SK-N-SH treated with all-trans-retinoic acid at 6 μM for 48 hours (cell line): ENCODE measurements around the gene ING1.

Source experiments
- ATAC-seq: fragments of 200-7000 bp; cut with Tn5 transposase; 3 replicates; pipeline ENCODE4 v1.9.1; 2020; ENCODE audit warnings: mild to moderate bottlenecking, moderate library complexity
- ARNTL ChIP-seq: fragments of 450-650 bp; formaldehyde crosslinking; IDR thresholded peaks from 2 replicates; pipeline ENCODE4 v1.5.0; 2020; ENCODE audit warnings: low read depth, mild to moderate bottlenecking, moderate library complexity, borderline replicate concordance
- BACH2 ChIP-seq: fragments of 250-450 bp; sonication (Bioruptor Pico); IDR thresholded peaks from 2 replicates; pipeline ENCODE4 v1.9.0; 2021; ENCODE audit warnings: mild to moderate bottlenecking, borderline replicate concordance
- CREB5 ChIP-seq: fragments of 250-450 bp; sonication (Bioruptor Pico); IDR thresholded peaks from 2 replicates; pipeline ENCODE4 v1.5.1; 2020; ENCODE audit warnings: low read depth, mild to moderate bottlenecking, moderate library complexity
- ESRRG ChIP-seq: fragments of 250-450 bp; sonication (Bioruptor Pico); IDR thresholded peaks from 2 replicates; pipeline ENCODE4 v1.6.1; 2021; ENCODE audit warnings: mild to moderate bottlenecking
- GLIS3 ChIP-seq: fragments of 250-450 bp; sonication (Bioruptor Pico); IDR thresholded peaks from 2 replicates; pipeline ENCODE4 v1.5.0; 2020; ENCODE audit warnings: mild to moderate bottlenecking, moderate library complexity
- ISL1 ChIP-seq: fragments of 250-450 bp; sonication (Bioruptor Pico); IDR thresholded peaks from 2 replicates; pipeline ENCODE4 v2.1.2; 2022; ENCODE audit warnings: mild to moderate bottlenecking, moderate library complexity
- PATZ1 ChIP-seq: fragments of 250-450 bp; sonication (Bioruptor Pico); IDR thresholded peaks from 2 replicates; pipeline ENCODE4 v1.8.0; 2020; ENCODE audit warnings: mild to moderate bottlenecking, moderate library complexity, borderline replicate concordance
- POU6F1 ChIP-seq: fragments of 250-450 bp; sonication (Bioruptor Pico); IDR thresholded peaks from 2 replicates; pipeline ENCODE4 v1.8.0; 2021; ENCODE audit warnings: low read depth, mild to moderate bottlenecking, moderate library complexity, borderline replicate concordance
- PPARA ChIP-seq: fragments of 250-450 bp; sonication (Bioruptor Pico); IDR thresholded peaks from 2 replicates; pipeline ENCODE4 v1.5.0; 2020; ENCODE audit warnings: mild to moderate bottlenecking, borderline replicate concordance
- RARB ChIP-seq: fragments of 250-450 bp; sonication (Bioruptor Pico); IDR thresholded peaks from 2 replicates; pipeline ENCODE4 v1.8.0; 2021; ENCODE audit warnings: mild to moderate bottlenecking, moderate library complexity
- SNAI2 ChIP-seq: fragments of 250-450 bp; sonication (Bioruptor Pico); IDR thresholded peaks from 2 replicates; pipeline ENCODE4 v1.5.0; 2020; ENCODE audit warnings: mild to moderate bottlenecking, moderate library complexity
- TCF4 ChIP-seq: fragments of 250-450 bp; sonication (Bioruptor Pico); IDR thresholded peaks from 2 replicates; pipeline ENCODE4 v1.8.0; 2021; ENCODE audit warnings: mild to moderate bottlenecking, moderate library complexity, borderline replicate concordance
- TOX ChIP-seq: fragments of 250-450 bp; sonication (Bioruptor Pico); IDR thresholded peaks from 2 replicates; pipeline ENCODE4 v1.8.0; 2021; ENCODE audit warnings: mild to moderate bottlenecking, moderate library complexity, borderline replicate concordance
- TSHZ2 ChIP-seq: fragments of 250-450 bp; sonication (Bioruptor Pico); IDR thresholded peaks from 2 replicates; pipeline ENCODE4 v1.5.0; 2020; ENCODE audit warnings: mild to moderate bottlenecking, moderate library complexity
- ZC3H10 ChIP-seq: fragments of 250-450 bp; sonication (Bioruptor Pico); IDR thresholded peaks from 2 replicates; pipeline ENCODE4 v1.5.1; 2021; ENCODE audit warnings: mild to moderate bottlenecking, moderate library complexity
- ZFP3 ChIP-seq: fragments of 250-450 bp; sonication (Bioruptor Pico); IDR thresholded peaks from 2 replicates; pipeline ENCODE4 v1.5.0; 2020; ENCODE audit warnings: mild to moderate bottlenecking, moderate library complexity
- ZNF565 ChIP-seq: fragments of 450-650 bp; formaldehyde crosslinking; conservative IDR thresholded peaks from 2 replicates; pipeline ENCODE4 v1.5.0; 2020; ENCODE audit warnings: low read depth, mild to moderate bottlenecking, moderate library complexity
- ZNF70 ChIP-seq: fragments of 450-650 bp; formaldehyde crosslinking; IDR thresholded peaks from 2 replicates; pipeline ENCODE4 v1.5.0; 2020; ENCODE audit warnings: mild to moderate bottlenecking, moderate library complexity

The ING1 gene

GRCh38 chr13:110737555-110737954 lies 24.1 kb downstream of the ING1 start:
- no peak for ATAC-seq
- no peak for TF ChIP-seq ZC3H10
- TF ChIP-seq PATZ1 (CRISPR knock-in tag) = no peak
- no peak for TF ChIP-seq ZNF70
- no peak for TF ChIP-seq ARNTL
- no peak for TF ChIP-seq TOX (CRISPR knock-in tag)
- TF ChIP-seq SNAI2 (CRISPR knock-in tag) = no peak
- TF ChIP-seq TCF4 (CRISPR knock-in tag) = no peak
- TF ChIP-seq ZNF565 (CRISPR knock-in tag) = no peak
- TF ChIP-seq ZFP3 (CRISPR knock-in tag) = no peak
- no peak for TF ChIP-seq GLIS3
- TF ChIP-seq TSHZ2 (CRISPR knock-in tag) = no peak
- no peak for TF ChIP-seq CREB5
- TF ChIP-seq BACH2 = no peak
- no peak for TF ChIP-seq ESRRG (CRISPR knock-in tag)
- TF ChIP-seq RARB (CRISPR knock-in tag) = no peak
- TF ChIP-seq ISL1 = no peak

GRCh38 chr13:110743687-110744086 lies 30.2 kb downstream of the ING1 start:
- ATAC-seq = no peak
- TF ChIP-seq ZNF565 (CRISPR knock-in tag) = no peak
- no peak for TF ChIP-seq POU6F1 (CRISPR knock-in tag)
- TF ChIP-seq ZNF70 = no peak
- TF ChIP-seq PPARA (CRISPR knock-in tag) = no peak
- TF ChIP-seq CREB5 = no peak
- no peak for TF ChIP-seq TSHZ2 (CRISPR knock-in tag)
- no peak for TF ChIP-seq ISL1
- TF ChIP-seq RARB (CRISPR knock-in tag) = no peak
- TF ChIP-seq, all 23 proteins: peak for 0

- no peak for TF ChIP-seq ESRRG (CRISPR knock-in tag)
- no peak for TF ChIP-seq ZNF565 (CRISPR knock-in tag)
- no peak for ATAC-seq
These were observed 32.9 kb downstream of the ING1 start for GRCh38 chr13:110746438-110746837.
